Measurements from ENCODE around the gene ARL15.

Gene ARL15

DNA sequence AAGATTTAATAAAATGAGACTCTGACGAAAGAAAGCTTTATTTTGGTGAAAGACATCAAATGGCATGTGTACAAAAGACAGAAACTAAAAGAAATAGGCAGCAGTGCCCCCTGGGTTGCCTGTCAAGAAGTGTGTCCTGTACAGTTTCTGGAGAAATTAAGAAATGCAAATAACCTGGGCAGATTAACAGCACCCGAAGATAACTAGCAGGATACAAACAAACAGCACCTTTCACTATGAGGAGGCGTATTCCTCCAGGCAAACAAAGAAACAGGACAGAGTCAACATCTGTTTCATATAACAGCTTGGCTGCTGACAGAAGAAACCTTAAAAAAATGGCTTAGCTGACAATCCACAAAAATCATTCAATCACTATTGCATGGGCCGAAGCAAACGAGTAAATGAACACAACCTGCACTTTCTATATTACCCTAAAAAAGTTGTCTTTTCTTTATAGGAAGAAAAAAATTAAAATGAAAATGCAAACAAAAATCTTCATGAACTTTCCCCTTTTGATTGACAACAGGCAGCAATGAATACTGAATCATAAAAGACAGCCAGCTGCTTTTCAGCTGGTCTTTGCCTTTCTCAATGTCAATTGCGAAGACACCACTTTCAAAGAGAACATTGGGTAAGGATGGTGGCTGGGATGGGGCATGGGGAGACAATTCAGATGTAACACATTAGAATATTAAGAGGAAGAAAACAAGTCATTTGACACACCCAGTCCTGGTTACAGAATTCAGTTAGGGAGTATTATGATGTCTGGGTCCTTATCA, 162.1 kb downstream of the ARL15 start:
- no peak for DNase-seq (ENCODE audit: low read depth)

DNA sequence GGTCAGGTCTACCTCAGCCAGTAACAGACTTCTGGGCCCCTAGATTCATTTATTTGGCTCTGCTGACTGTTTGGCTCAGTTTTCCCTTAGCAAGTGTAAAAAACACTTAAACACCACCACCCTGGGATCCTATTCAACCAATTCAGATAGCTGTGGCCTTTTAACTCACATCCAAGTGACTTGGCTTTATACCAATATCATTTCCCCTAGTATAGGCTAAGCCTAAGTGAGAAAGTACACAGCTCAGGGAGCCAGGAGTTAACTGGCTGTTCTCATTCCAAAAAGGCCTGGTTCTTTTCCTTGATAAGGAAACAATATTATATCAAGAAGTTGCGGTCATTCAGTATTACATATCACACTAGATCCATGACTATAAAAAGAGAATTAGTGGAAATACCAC, 163.5 kb downstream of the ARL15 start:
- no peak for DNase-seq (ENCODE audit: low read depth)

DNA sequence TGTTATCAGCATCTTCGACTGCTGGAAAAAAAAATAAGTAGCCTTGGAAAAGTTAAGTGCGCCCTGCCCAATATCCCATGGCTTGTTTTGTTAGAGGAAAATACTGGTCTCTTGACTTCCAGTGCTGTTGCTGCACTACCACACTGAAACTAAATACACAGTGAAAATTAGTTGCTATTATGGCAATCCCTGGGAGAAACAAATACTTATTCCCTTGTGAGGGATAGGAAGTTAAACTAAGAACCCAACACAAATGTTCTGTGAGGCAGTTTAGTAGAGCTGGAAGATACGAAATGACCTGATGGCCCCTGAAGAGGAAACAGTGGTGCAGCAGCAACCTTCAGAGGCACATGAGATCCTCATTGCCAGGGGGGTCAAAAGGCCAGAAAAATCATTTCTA, 164.0 kb downstream of the ARL15 start:
- DNase-seq (ENCODE audit: low read depth): no peak

DNA sequence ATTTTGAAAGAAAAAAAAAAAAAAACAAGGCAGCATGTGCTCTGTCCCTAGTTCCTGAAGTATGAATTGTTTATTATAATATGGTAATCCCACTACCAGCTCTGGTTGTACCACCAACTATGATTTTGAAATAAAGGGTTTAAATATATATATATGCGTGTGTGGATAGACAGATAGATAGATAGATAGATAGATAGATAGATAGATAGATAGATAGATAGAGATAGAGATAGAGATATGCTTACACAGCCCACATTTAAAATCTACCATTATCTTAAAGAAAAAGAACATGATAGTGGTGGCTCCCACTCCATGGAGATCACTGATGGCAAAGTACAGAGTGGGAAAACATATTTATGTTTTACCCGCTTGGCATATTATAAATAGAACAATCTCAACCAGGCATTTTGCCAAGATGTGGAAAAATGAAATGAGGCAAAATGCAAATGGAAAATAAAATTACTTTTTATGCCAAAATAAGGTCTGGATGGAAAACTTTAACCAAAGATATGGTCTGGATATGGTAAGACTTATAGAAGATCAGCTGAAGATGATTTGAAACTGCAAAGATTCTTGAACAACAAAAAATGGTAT, 170.0 kb downstream of the ARL15 start:
- DNase-seq (ENCODE audit: low read depth): no peak

DNA sequence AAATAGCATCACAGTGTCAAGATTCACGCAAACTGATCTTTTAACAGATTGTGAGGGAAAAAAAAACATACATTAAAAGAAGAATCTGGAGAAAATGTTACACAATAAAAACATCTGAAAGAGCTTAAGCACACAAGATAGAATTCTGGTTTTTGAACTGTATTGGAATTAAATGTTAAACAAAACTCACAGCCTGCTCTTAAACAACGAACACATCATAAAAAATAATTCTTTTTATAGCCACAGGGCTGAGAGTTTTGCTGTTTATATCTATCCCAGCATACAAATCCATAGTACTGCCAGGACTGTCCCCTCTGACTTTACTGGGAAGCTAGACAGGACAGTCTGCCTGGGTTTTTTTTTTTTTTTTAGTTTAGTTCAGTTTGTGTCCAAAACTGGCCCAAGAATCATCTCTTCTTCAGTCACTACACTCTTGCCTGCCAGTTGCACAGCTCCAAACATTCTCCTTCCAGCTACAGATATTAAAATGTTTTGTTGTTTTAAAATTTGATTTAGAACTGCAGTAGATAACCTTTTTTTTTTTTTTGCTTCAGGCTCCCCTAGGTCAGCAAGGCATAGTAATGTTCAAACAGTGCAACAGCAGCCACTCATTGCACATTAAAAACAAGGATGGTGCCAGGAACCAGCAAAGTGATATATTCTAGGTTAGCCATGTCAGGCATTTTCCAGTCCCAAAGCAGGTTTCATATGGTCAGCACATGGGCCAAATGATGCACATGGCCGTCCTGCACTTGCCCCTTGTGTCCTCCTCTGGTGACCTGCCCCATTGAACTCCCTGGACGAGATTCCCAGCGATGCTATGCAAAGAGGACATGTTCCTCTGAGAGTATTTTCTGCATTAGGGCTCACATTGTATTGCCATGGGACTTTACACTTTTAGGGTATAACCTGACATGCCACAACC, 173.6 kb downstream of the ARL15 start:
- DNase-seq (ENCODE audit: low read depth): no peak

DNA sequence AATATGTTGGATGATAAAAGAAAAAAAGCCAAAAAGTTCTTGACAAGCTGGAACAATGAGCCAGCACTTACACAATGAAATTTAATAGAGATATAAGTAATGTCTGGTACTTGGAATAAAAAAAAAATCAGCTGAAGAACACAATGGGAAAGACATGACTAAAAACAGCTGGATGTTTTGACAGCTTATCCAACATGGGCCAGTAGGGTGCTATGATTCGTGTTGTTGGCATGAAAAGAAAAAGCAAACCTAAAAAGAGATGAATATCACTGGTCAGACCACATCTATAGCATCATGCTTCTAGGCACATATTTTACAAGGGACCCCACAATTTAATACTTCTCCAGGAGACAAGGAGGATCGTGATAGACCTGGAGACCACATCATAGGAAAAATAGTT, 175.3 kb downstream of the ARL15 start:
- DNase-seq (ENCODE audit: low read depth): no peak

DNA sequence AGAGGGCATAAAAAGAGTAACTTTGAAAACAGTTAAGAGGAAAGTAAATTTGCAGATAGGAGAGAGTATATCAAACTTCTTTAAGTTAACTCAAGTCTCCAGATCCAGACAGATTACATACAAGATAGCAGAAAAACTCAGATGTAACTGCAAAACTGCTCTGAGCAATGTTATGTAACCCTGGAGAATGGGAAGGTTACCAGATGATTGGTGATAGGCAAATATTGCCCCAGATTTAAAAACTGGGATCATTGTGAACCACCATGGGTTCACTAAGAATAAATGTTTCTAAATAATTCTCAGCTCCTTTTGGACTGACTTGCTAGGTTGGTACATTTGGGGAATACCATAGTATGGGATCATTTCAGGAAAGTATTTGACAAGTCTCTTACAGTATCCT, 176.5 kb downstream of the ARL15 start:
- DNase-seq (ENCODE audit: low read depth): no peak

DNA sequence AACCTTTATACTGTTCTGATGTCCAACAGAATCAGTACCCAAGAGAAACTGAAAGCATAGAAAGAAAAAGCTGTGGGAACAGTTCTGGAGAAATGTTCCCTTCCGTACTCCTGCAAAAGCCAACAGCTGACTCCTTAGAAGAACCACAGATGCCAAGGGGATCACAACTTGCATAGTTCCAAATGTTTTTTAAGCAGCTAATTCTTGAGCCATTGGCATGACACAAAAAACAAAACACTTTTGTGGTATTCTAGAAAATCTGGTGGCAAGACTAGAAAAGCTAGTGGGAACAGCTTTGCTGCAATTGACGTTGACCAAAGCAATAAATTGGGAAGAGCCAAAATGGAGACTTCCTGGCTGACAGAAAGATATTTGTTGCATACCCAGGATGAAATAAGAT, 189.9 kb downstream of the ARL15 start:
- no peak for DNase-seq (ENCODE audit: low read depth)

DNA sequence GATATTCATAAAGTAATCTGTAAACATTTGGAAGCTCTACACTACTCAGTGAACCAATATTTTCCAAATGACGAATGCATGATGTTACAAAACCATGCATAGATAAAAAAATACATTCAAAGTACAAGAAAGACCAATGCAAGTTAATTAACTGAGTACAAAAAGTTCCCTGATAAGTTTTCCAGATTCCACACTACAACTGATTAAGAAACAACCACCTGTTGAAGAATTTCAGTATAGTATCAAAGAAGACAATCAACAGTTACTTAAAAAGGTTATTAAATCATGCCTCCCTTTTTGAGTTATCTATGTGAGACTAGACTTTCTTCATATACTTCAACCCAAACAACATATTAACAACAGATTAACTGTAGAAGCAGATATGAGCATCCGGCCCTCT, 192.4 kb downstream of the ARL15 start:
- DNase-seq (ENCODE audit: low read depth): no peak

DNA sequence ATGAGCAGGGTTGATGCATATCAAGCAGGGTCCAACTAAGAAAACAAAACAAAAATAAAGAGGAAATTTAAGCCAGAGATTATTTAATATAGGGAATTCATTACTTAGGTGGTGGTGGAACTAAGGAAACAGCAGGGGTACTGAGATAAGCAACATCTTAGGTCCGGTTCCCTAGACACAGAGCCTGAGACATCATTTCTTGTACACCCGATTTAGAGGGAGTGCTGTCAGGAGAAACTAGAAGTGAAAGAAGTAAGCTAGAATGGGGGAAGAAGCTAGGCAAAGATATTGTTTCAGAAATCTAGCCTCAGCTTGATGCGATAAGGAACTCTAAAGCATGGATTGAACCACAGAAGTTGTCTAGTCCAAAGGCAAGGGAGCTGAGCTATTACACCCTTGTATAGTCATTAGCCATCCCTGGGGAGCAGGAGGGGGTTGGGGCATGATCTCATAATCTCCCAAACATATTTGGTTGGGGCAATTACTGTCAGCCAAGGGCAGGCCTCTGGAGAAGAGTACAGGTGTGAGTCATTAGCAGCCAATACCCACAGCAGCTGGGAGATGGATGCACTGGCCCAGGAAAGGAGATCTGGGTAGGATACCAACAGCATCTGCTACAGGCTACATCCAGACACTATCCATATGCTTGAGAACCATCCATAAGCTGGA, 194.5 kb downstream of the ARL15 start:
- DNase-seq (ENCODE audit: low read depth): no peak

DNA sequence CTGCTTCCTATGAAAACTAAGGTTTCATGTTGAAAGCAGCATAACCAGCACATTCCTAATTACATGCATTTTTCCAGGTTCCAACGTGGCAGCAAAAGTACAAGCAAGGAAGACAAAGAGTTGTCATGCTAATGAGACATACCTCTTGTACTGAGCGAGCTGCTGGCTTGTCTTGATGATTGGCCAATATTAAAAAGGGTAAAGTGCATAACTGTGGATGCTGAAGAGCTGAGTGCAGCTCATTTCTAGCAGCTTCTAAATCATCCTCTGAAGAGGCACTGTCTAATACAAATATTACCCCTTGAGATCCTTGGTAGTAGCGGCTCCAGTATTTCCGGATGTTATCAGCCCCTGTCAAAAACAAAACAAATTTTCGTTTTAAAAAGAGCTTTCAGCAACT, 197.3 kb downstream of the ARL15 start:
- DNase-seq (ENCODE audit: low read depth): no peak

DNA sequence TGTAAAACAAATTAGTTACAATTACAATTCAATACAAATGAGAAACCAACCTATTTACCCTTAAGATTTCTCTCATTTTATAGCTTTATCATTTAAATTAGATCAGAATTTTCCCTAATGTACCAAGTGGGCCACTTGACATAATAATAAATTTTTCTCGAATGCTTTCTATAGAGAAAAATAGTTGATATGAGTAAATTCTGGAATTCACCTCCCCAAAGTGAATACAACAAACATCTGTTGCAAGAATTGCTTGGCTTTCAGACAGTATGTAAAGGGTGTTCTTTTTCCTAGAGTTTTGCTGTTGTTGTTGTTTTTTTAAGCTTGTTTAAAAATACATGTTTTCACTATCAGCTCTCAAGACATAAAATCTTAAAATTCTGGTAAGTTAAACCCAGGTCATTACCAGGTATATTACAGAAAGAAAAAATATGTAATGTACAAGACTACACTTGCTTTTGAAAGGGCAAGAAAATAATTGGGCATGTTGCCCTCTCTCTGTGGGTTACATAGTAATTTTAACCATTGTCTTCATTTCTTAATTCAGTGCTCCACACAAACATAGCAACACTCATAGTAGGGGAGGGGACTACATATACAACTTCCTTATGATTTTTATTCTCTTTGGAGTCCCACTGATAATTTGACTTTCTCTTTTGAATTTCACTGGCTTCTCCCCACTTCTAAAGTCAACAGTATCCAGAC, 200.6 kb downstream of the ARL15 start:
- DNase-seq (ENCODE audit: low read depth): no peak

DNA sequence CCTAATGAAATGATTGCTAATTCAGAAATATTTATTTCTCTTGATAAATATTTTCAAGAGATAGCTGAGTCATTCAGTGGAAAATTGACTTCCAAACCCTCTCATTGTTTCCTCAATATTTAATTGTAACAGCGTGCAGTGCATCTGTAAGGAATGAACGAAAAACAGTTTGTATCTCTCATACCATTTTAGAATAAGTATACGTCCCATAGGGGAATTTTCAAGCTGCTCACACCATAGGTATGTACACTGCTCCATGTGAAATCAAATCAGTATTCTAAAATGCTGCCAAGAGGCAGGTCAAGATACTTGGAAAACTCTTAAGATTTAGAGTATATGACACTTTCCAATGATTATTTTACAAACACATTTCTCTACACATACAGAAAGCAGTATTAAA, 202.2 kb downstream of the ARL15 start:
- no peak for DNase-seq (ENCODE audit: low read depth)

DNA sequence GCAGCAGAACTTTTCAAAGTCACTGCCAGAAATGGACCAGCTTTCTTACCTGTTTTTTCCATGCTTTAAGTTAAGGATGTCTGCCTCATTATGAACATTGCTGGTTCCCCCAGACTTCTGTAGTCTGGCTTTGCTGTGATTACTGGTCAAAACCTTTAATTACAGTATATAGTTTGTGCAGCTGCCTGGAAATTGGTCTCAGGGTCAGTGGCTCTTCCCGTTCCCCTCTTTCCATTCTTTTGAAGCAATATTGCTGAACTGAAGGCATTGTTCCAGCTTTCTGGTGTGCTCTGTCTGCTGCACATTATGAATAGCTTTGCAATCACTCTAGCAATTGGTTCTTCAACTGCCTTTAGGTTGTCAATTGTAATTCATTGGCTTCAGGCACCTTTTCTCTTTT, 206.5 kb downstream of the ARL15 start:
- DNase-seq (ENCODE audit: low read depth): no peak

DNA sequence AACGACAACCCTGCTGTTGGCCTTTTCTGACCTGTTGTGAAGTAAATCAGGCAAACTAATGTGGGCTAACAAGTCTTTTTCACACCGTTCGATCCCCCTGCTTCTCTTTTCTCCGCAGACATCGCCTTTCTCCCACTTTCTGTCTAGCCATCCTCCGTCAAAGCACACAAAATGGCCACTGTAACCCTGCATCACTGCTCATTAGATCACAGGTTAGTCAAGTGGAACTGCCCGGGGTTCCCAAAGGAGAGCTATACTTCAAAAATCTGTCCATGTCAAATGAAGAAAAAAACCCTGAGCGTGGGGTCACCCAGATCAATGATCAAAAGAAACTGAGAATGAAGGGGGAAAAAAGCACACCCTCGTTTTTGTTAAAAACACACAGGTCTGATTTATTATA, 212.1 kb downstream of the ARL15 start:
- DNase-seq (ENCODE audit: low read depth): no peak

DNA sequence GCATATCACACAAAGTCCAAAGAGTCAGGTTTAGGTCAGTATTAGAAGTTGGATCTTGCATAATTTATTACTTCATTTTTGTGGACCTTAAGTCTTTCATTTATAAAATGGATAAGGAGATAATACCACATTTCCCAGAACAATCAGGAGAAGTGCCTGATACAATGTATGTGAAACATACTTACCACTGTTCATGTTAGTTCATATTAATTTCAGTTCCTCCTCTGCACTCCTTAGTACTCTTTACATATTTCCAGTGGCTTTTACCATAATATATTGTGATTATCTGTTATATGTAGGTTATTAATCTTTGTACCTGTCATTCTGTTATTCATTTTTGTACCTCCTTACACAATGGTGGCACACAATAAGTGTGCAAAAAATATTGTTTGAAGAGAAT, 214.4 kb downstream of the ARL15 start:
- DNase-seq (ENCODE audit: low read depth): no peak

DNA sequence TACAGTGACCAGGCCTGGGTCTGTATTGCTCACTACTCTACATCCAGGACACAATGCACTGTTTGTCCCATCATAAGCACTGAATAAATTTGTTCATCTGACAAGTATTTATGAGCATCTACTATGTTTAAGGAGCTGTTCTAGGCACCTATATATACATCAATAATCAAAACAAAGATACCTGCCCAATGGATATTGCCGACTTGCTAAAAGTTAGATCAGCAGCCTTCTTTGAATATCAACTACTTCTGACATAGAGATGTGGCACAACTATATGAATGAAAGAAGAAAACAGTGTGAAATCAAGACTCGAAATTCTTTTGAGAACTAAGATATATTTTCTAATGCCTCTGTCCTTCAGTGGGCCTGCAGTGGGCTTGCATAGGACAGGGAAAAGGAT, 215.7 kb downstream of the ARL15 start:
- DNase-seq (ENCODE audit: low read depth): no peak

DNA sequence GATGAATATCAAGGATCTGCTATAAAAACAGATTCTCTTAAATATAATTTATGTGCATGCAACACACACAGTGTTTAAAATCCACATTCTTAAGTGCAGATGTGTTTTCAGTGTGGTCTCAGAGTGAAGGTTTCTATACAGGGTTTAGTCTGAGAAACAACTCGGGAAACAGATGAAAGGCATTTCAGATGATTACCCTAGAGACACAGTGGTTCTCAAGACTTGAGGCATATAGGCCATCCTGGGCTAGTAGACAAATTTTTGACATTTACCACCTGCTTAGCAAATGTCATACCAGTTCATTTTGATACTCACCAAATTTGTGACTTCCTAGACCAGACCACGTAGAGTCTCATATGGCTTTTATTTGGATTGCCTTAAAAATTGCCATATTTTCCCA, 216.5 kb downstream of the ARL15 start:
- no peak for DNase-seq (ENCODE audit: low read depth)

DNA sequence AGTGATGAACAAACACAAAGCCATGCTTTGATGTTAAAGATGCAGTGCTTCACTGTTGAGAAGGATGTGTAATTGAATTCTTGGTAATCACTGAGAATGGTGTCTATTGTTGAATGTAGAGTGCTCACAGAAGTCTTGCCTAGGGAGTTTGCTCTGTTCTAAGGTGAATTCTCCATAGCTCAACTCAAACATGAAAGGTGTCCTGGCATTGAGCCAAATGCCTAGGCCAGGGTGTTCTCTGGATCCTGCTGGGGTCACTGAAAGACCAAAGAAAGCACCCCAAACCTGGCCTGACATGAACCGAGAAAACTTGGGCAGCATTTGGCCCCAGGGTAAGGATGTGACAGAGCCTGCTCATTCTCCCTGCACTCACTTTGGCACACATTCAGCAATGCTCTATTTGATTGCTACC, 217.3 kb downstream of the ARL15 start:
- DNase-seq (ENCODE audit: low read depth): no peak

DNA sequence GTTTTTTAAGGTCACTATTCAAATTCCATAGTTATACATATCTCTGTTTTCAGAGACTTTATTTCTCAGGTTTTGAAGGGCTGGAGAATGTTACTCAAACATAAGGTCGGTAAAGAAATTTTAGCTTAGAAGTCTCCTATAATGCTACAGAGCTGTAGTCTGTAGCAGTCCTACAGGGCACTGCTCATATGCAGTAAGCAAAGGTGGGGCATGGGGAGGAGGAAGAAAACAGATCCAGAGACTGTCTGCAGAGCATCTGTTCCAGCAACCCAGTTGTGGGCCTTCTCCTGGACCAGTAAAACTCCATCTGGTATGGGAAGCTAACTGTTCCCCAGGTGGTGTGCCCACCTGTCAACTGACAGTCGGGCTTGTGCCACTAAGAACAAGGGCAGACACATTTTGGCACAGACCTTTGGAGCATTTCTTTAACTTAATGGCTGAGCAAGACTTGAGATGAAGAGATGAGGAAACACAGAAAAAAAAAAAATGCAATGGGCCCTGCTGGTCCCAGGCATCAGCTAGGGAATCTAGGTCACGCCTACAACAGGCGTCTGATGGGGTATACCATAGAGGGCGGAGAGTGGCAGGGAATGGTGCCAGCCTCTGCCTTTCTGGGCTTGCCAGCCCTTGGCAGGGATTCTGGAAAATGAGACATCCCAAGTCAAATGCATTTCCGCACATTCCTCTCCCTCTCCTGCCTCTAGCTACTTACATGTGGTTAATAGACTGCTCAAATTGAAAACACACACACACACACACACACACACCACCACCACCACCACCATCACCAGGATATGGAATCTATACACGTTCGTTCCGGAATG, 218.9 kb downstream of the ARL15 start:
- DNase-seq (ENCODE audit: low read depth): no peak

Data from stimulated activated CD8-positive, alpha-beta memory T cell treated with anti-CD3 and anti-CD28 coated beads, Interleukin-12 subunit alpha, Interleukin-12 subunit beta, amount 100 ng/mL, for 1 hour (primary cell).